Mesothelial cell of epicardium (in vitro differentiated cells): Measurements from ENCODE around the gene LURAP1L. TPM values are rescaled to one million over a fixed set of nuclear protein-coding genes. Genes with fewer than 3 reads are reported as not detected.

Experiments
- DNase-seq, 2 experiments: peaks; one replicate each; pipeline ENCODE4 v3.0.0; 2021; ENCODE audit warnings: low spot score in 2 of 2; ENCODE audit not compliant: unreplicated experiment in 2 of 2
- H3K27ac Mint-ChIP-seq: 2 replicates; pipeline ENCODE4 v1.8.0; 2021; ENCODE audit warnings: mixed read lengths
- H3K27me3 Mint-ChIP-seq: 2 replicates; pipeline ENCODE4 v1.8.0; 2021; ENCODE audit warnings: low read depth, mixed read lengths
- H3K36me3 Mint-ChIP-seq: 2 replicates; pipeline ENCODE4 v1.8.0; 2021; ENCODE audit warnings: mixed read lengths
- H3K4me1 Mint-ChIP-seq: 2 replicates; pipeline ENCODE4 v1.8.0; 2021; ENCODE audit warnings: mixed read lengths
- H3K4me3 Mint-ChIP-seq: 2 replicates; pipeline ENCODE4 v1.8.0; 2021; ENCODE audit warnings: mild to moderate bottlenecking, moderate library complexity, mixed read lengths
- H3K9me3 Mint-ChIP-seq: 2 replicates; pipeline ENCODE4 v1.8.0; 2021; ENCODE audit warnings: mixed read lengths
- CTCF ChIP-seq: fragments of 200-600 bp; sonication (generic); IDR thresholded peaks from one replicate; pipeline ENCODE4 v1.5.0; 2021; ENCODE audit warnings: antibody characterized with exemption; ENCODE audit not compliant: unreplicated experiment
- total RNA-seq: library from RNA; stranded (reverse); gene quantifications from 3 replicates; pipeline ENCODE4 v1.2.1, GENCODE V29; 2021

The LURAP1L gene
- total RNA-seq, 1 donor from 2014 or later, result 31.2 TPM

GRCh38 chr9:12833701-12834100 is 58.9 kb downstream of the LURAP1L start:
- TF ChIP-seq CTCF, result no peak
- Mint-ChIP-seq H3K9me3 (peaks cover 44% of the 10 kb centered on the region), H3K27ac (no peak overlapping the region), H3K4me3 (no peak overlapping the region), H3K4me1 (peaks cover 12% of the 10 kb centered on the region), H3K36me3 (peaks cover 28% of the 10 kb centered on the region), H3K27me3 (no peaks in the 10 kb centered on the region)
- no peak for DNase-seq

GRCh38 chr9:12838546-12838945 is 63.7 kb downstream of the LURAP1L start:
- peaks cover 37% of the 10 kb centered on the region for H3K9me3 Mint-ChIP-seq
- peaks cover 21% of the 10 kb centered on the region for H3K36me3 Mint-ChIP-seq
- DNase-seq, result no peak

GRCh38 chr9:12843735-12844134 is 68.9 kb downstream of the LURAP1L start:
- peaks cover 7% of the 10 kb centered on the region for H3K4me1 Mint-ChIP-seq
- no peak overlapping the region for H3K4me3 Mint-ChIP-seq
- H3K27ac Mint-ChIP-seq, result no peak overlapping the region
- peaks cover 14% of the 10 kb centered on the region for H3K9me3 Mint-ChIP-seq
- DNase-seq, result no peak
- peaks cover 2% of the 10 kb centered on the region for H3K36me3 Mint-ChIP-seq
- no peaks in the 10 kb centered on the region for H3K27me3 Mint-ChIP-seq
- TF ChIP-seq CTCF, result no peak

More at GRCh38 chr9:12838546-12838945, 63.7 kb downstream of the LURAP1L start:
- Mint-ChIP-seq H3K4me1 (no peaks in the 10 kb centered on the region), H3K27ac (no peak overlapping the region), H3K27me3 (no peaks in the 10 kb centered on the region), H3K4me3 (no peak overlapping the region)
- no peak for TF ChIP-seq CTCF

- H3K27ac Mint-ChIP-seq, result no peak overlapping the region
These were observed 71.2 kb downstream of the LURAP1L start for GRCh38 chr9:12846035-12846434.

GRCh38 chr9:12847561-12847960 is 72.7 kb downstream of the LURAP1L start:
- Mint-ChIP-seq H3K36me3 (peaks cover 2% of the 10 kb centered on the region), H3K4me3 (no peak overlapping the region), H3K27ac (peak overlapping the region; percentile 25), H3K27me3 (no peaks in the 10 kb centered on the region), H3K9me3 (peaks cover 14% of the 10 kb centered on the region), H3K4me1 (peaks cover 37% of the 10 kb centered on the region)
- DNase-seq, result no peak
- no peak for TF ChIP-seq CTCF

More at GRCh38 chr9:12846035-12846434, 71.2 kb downstream of the LURAP1L start:
- no peak overlapping the region for H3K4me3 Mint-ChIP-seq
- peaks cover 2% of the 10 kb centered on the region for H3K36me3 Mint-ChIP-seq
- H3K4me1 Mint-ChIP-seq, result peaks cover 26% of the 10 kb centered on the region
- DNase-seq, result no peak
- H3K9me3 Mint-ChIP-seq, result peaks cover 14% of the 10 kb centered on the region
- H3K27me3 Mint-ChIP-seq, result no peaks in the 10 kb centered on the region
- no peak for TF ChIP-seq CTCF

- Mint-ChIP-seq H3K27ac (peak overlapping the region; percentile 91), H3K4me1 (peaks cover 37% of the 10 kb centered on the region), H3K4me3 (no peak overlapping the region), H3K9me3 (peaks cover 14% of the 10 kb centered on the region), H3K36me3 (peaks cover 2% of the 10 kb centered on the region), H3K27me3 (no peaks in the 10 kb centered on the region)
- DNase-seq, result no peak
- no peak for TF ChIP-seq CTCF
These were observed 74.7 kb downstream of the LURAP1L start for GRCh38 chr9:12849486-12850003.
